Mammary epithelial cell (primary cell): Measurements from ENCODE around the gene SLC35A3.

ENCODE experiments used
- CTCF ChIP-seq, 2 donors: IDR thresholded peaks in 1 of 2; conservative IDR thresholded peaks in 1 of 2; 2 replicates each; pipeline ENCODE4 v1.5.1; 2011 to 2012; ENCODE audit warnings: inconsistent platforms in 2 of 2, low read length in 2 of 2, mild to moderate bottlenecking in 2 of 2, control low read depth in 1 of 2, low read depth in 1 of 2; ENCODE audit not compliant: insufficient read depth in 1 of 2; ENCODE audit errors: extremely low read depth in 1 of 2
- EZH2 ChIP-seq: IDR thresholded peaks from 2 replicates; pipeline ENCODE4 v1.6.1; 2012; ENCODE audit warnings: low read length, inconsistent platforms, borderline replicate concordance

- TF ChIP-seq CTCF (conservative IDR thresholded peaks at IDR 0.05 in 1 of 2, IDR thresholded peaks at IDR 0.05 in 1 of 2; ENCODE audit: extremely low read depth in 1 of 2, insufficient read depth in 1 of 2, low read depth in 1 of 2, low read length in 2 of 2) (no peak), EZH2 (no peak)
These were observed 35.0 kb upstream of the SLC35A3 start for GRCh38 chr1:99934801-99935200.
